HG02840 (cell line): ENCODE data around the gene TTYH1.

Source experiments
- ATAC-seq: cut with Tn5 transposase; IDR thresholded peaks from one replicate; pipeline ENCODE4 v1.9.1; 2021; ENCODE audit warnings: mild to moderate bottlenecking, moderate library complexity, moderate number of reproducible peaks; ENCODE audit not compliant: unreplicated experiment, low FRiP score

The TTYH1 gene

DNA sequence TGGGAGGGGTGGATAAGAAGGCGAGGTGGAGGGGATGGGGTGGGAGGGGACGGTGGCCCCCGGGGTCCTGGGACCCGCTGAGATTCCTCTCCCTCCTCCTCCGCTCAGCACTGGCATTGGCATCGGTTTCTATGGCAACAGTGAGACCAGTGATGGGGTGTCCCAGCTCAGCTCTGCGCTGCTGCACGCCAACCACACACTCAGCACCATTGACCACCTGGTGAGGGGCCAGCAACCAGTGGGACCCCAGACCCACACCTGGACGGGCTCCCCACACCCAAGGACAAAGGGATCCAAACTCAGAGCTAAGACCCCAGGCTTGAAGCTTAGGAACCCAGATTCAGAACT is 5.9 kb downstream of the TTYH1 start:
- no peak for ATAC-seq

DNA sequence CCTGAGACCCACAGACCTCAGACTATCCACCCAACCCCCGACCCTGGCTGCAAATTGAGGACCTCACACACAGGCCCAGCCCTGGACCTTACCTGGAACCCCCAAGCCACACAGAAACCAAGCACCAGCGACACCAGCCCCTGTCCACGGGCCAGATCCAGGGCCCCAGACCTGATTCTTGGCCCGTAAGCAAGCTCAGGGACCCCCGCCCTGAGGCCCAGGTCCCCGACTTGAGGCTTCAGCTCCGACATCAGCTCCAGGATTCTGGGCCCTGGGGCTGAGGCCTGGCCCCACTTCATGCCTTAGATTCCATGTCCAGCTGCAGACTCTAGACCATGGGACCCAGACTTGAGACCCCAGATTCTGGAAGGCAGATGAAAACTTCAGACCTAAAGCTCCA is 6.3 kb downstream of the TTYH1 start:
- no peak for ATAC-seq

DNA sequence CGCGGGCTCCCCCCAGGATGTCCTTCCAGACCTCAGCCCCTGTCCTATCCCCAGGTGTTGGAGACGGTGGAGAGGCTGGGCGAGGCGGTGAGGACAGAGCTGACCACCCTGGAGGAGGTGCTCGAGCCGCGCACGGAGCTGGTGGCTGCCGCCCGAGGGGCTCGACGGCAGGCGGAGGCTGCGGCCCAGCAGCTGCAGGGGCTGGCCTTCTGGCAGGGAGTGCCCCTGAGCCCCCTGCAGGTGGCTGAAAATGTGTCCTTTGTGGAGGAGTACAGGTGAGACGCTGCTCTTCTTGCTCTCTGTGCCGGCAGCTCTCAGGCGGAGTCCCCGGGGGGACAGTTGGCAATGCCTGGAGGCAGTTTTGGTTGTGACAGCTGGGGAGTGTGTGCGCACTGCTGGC is 6.9 kb downstream of the TTYH1 start:
- no peak for ATAC-seq

DNA sequence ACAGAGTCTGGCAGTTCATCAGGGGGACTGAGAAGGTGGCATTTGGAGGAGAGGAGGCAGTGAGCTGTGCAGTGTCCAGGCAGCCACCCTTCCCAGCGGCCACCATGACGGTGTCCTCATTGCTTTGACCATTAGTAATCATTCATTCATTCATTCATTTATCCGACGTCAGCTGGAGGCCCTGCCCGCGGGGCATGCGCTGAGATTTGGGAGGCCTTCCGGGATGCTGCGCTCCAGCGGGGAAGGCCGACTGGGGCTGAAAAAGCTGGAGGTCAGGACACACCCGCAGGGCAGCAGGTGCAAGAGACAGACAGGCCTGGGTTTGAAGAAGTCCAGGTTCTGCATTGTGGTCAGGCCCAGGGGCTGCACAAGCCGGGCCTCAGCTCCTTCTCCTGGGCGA is 8.9 kb downstream of the TTYH1 start:
- no peak for ATAC-seq

DNA sequence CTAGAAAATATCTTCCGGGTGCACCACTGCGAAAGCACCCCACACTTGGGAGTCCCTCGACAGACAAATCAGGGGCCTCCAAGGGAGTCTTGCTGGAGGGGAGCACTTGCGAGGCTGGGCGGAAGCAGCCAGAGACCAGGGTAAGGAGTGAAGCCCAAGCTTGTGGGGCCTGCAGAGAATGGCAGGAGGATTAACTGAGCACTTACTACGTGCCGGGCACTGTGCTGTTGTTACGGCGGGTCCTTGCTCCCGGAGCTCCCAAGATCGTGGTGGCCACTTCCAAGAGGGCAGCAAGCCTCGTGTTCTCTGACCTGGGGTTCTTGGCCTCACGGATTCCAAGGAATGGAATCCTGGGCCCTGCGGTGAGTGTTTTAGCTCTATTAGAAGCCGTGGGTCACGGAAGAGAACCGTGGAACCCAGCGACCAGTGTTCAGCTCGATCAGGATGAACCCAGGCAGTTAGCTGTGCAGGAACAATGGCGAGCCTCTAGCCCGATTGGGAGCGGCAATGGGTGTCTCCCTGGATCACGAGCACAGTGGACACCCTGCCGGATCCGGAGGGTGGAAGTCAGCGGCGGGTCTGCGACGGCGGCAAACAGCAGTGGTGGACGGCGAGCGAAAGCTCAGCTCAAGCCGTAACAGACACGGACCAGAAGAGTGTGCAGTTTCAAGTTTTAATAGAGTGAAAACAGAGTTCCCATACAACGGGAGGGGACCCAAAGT is 9.6 kb downstream of the TTYH1 start:
- ATAC-seq = no peak

DNA sequence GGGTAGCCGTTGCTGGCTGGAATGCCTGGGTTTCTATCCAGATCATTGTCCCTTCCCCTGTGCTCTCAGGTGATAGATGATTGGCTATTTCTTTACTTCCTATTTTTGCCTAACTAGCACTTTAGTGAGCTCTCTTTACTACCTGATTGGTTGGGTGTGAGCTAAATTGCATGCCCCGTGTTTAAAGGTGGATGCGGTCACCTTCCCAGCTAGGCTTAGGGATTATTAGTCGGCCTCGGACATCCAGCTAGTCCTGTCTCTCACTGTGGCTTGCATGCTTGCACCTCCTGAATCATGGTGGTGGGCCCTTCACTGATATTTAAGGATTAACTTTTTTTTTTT is 10.1 kb downstream of the TTYH1 start:
- ATAC-seq = no peak

DNA sequence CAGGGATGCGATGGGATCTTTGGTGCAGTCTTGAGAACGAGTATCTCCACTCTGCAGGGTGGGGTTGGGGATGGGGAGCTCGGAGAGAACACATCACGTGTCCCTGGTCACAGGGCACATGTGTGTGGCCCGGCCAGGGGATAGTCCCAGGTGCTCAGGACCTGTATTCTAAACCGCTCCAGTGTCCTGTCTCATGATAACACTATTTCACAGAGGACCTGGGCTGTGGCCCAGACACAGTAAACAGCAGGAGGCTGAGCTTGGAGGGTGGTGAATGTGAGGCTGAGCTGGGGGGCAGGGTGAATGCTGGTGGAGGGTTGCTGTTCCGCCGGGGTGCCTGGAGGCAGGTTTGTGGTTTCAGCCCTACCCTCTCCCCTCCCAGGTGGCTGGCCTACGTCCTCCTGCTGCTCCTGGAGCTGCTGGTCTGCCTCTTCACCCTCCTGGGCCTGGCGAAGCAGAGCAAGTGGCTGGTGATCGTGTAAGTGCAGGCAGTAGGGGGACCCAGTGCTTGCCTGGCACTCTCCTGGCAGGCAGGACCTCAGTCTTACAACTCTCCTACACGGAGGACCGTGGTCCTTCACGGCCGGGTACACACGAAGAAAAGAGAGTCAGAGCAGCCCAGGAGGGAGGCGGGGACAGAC is 11.1 kb downstream of the TTYH1 start:
- ATAC-seq = no peak

DNA sequence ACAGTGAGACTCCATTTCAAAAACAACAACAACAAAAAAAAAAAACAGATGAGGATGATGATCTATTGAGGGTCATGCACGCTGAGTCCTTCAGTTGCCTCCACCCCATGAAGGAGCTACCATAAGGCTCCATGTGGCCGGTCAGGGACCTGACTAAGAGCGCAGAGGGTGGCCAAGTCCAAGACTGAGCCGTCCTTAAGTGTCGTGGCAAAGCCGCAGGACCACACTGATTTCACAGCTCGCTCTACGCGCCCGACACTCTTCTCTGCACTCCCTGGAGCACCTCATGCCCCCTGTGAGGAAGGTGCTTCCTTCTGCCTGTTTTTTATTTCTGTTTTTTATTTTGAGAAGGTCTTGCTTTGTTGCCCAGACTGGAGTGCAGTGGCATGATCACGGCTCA is 12.3 kb downstream of the TTYH1 start:
- ATAC-seq = no peak

DNA sequence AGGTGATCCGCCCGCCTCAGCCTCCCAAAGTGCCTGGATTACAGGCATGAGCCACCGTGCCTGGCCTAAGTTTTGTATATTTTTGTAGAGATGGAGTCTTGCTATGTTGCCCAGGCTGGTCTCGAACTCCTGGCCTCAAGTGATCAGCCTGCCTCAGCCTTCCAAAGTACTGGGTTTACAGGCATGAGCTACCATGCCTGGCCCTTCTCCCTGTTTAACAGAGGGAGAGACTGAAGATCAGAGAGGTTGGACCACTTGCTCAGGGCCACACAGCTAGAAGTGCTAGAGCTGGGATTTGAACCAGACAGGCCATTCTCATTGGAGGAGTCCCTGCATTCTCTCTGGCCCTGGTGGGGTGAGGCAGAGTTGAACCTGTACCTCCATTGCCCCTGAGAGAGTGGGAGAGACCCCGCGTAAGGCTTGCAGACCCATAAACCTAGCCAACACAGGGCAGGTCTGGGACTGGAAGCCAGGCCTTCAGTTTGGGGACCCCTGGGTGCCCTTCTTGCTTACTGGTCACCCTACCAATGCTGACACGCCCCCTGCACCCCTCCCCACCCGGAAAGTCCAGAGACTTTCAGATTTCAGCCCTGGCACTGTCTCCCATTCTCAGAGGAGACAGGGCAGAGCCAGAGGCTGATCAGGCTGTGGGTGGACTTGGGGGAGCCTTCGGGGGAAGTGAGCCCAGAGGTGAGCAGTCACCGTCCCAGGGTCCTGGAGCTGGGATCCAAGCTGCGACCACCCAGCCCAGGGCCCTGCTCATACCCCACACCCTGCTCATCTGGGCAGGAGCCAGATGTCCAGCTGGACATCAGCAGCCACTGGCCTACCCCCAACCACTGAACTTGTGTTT is 13.3 kb downstream of the TTYH1 start:
- ATAC-seq = no peak

DNA sequence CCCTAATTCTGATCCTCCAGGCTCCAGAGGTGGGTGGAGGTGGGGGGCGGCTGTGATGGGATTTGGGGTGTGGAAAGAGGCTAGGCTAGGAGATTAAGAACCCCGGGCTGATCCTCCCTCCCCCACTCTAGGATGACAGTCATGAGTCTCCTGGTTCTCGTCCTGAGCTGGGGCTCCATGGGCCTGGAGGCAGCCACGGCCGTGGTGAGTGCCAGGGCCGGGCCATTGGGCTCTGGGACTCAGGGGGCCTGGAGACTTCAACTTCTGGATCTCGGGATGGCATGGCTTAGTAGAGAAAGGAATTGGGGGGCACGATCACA is 13.9 kb downstream of the TTYH1 start:
- ATAC-seq = no peak

DNA sequence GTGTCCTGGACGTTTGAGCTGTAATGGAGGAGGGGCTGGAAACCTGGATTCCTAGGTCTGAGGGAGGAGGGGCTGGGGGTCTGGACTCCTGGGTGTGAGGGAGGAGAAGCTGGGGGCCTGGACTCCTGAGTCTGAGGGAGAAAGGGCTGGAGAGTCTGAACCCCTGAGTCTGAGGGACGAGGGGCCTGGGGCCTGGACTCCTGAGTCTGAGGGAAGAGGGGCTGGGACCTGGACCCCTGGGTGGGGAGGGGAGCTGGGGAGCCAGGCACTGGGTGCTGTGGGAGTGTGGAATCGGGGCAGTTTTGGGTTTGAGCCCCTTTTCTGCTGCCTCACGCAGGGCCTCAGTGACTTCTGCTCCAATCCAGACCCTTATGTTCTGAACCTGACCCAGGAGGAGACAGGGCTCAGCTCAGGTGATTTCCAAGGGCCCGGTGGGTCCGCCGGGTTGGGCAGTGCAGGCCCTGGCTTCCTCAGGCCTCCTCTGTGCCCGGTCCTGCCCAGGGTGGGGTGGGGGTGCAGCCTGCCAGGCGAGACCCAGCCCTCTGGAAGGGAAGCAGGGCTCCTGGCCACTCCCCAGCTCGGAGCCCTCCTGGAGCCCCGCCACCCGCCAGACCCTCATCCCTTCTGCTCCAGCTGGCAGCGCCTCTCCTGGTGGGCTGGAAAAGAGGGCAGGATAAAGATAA is 14.4 kb downstream of the TTYH1 start:
- no peak for ATAC-seq

DNA sequence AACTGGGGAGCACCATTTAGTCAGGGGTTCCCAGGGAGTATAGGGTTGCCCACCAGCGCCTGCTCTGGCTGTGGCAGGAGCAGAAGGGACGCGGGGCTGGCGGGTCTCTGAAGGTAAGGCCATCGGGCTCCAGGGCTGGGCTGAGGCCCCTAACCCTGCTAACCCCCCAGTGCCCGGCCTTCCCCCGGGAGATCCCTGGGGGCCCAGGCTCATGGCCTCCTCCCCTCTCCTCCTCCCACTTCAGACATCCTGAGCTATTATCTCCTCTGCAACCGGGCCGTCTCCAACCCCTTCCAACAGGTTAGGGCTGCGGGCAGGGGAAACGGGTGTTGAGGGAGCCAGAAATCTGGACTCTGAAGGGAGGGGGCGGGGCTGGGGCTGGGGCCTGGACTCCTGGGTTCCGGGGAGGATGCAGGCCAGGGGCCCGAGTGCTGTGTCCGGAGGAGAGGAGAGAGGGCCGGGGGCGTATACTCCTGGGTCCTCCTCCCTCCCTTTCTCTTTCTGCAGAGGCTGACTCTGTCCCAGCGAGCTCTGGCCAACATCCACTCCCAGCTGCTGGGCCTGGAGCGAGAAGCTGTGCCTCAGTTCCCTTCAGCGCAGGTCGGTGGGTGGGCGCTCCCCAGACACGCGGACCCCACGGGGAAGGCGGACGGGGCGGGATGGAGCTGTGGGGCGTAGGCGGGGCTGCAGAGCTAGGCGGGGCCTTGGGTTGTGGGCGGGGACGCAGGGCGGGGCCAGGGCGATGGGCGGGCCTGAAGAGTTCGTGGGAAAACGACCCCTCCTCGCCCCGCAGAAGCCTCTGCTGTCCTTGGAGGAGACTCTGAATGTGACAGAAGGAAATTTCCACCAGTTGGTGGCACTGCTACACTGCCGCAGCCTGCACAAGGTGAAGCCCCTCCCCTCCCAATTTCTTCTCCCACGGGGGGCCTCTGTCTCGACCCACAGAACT is 15.3 kb downstream of the TTYH1 start:
- no peak for ATAC-seq

DNA sequence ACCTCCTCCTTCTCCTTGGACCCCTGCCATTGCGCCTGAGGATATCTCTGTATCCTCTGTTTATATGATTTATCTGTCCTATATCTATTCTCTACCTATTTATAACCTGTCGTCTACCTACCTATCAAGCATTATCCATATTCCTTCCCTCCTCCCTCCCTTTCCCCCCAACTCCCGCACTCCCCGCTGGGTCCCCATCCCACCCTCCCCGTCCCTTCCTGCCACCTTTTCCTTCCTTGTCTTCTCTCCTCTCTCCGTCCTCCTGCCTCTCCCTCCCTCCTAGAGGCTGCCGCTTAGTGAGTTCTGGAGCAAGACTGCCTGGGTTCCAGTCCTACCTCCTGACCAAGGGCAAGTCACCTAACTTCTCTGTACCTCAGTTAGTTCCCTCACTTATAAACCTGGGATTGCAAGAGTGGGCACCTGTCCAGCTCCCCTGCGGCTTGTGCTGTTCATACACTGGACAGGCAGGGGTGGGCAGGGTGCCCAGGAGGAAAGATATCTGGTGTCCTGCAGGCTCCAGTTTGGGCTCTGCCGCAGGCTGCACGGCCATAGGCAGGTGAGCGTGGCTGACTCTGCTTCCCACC is 16.1 kb downstream of the TTYH1 start:
- no peak for ATAC-seq

DNA sequence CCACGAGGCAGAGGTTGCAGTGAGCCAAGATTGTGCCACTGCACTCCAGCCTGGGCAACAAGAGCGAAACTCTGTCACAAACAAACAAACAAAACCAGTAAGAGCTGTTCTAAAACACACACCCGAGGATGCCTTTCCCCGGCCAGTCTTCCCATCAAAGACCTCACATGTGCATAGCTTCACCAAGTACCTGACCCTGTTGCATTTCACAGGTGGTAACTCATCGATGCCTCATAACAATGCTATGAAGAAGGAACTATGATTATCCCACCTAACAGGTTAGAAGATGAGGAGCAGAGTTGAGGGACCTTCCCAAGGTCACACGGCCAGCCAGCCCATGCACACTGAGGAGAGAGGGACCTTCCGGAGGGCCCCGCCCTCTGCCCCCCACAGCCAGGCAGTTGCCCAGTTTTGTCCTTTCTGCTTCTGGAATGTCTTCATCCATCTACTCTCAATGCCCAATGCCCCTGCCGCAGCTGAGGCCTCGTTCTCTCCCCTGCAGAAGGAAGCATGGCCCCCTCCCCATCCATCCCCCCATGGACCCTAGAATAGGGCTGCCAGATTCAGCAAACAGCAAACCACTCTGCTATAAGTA is 17.0 kb downstream of the TTYH1 start:
- no peak for ATAC-seq

DNA sequence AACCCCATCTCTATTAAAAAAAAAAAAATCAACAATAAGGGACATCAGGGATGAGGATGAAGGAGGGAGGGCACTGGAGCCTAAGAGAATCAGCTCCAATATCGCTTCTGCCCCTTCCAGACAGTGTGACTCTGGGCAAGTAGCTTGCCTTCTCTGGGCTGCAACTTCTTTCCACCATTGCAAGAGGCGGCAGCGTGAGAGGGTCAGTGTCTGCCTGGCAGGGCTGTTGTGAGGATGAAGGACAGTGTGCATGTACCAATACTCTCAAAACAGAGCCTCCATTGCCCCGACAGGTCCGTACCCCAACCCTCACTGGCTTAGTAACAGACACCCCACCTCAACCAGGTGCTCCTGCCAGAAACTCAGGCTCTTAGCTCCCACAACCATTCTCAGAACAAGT is 18.4 kb downstream of the TTYH1 start:
- ATAC-seq = no peak

DNA sequence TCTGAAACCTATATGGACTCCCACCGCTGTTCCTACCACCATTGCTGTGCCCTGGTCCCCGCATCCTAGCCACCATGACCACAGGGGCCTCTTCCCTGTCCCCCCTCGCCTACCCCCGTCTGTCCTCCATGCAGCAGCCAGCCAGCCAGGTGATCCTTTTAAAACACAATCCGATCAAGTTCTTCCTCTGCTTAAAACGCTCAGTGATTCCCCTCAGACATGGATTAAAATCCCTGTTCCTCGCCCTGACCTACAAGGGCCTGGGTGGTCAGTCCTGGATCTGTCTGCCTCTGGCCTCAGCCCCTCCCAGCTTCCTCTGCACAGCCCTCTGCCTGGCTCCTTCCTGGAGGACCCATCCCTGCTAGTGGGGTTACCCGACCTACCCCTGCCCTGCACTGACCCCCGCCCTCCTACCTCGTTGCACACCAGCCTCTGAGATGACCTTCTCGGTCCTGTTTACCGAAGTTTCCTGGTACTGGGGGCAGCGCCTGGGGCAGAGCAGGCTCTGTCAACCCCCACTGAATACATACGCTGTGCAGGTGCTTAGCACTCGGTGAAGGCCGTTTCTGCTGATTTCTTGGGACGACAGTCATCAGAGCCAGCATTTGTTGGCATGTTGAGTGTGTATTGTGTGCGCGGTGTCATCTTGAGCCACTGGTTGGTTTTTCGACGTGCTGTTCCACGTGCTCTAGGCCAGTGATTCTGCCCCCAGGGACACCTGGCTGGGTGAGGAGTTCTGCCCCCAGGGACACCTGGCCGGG is 19.0 kb downstream of the TTYH1 start:
- ATAC-seq = no peak

DNA sequence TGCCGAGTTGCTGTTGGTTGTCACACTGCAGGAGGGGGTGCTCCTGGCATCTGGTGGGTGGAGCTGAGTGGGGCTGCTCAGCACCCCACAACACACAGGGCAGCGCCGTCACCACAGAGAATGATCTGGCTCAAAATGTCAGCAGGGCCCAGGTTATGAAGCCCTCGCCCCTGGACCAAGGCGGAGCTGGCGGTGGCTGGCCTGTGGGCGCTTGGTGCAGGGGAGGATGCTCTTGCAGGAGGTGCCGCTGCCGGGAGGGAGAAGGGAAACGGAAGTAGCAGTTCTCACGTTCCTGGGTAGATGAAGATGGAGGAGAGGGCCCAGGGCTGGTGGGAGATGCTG is 19.6 kb downstream of the TTYH1 start:
- no peak for ATAC-seq

DNA sequence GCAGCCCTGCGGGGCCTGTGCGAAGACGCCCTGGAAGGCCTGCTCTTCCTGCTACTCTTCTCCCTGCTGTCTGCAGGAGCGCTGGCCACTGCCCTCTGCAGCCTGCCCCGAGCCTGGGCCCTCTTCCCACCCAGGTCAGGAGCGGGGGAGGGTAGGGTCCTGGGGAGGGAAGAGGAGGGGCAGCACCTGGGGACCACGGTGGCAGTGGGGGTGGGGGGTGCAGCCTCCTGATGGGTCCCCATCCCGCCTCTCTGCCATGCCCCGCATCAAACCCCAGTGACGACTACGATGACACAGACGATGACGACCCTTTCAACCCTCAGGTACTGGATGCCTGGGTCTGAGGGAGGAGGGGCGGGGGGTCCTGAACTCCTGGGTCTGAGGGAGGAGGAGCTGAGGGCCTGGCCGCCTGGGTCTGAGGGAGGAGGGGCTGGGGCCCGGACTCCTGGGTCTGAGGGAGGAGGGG is 20.3 kb downstream of the TTYH1 start:
- no peak for ATAC-seq

DNA sequence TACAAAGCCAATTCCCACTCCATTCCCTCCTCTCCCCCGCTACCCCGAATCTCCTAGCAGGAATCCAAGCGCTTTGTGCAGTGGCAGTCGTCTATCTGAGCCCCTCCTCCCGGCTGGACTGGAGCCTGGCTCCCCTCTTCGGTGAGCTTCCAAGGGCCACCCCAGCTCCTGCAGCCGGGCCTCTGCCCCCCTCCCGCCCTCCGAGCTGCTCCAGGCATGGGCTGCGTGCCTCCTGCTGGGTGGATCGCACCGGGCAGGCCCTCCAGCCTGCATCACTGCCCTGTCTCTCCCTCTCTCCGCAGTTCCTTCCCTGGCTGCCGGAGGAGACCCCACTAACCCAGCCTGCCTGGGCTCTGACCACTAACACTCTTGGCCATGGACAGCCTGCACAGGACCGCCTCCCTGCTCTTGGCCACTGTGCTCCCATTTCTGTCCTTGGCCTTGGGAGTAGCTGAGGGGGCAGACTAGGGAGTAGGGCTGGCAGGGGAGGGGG is 20.8 kb downstream of the TTYH1 start:
- ATAC-seq = no peak
